Hematopoietic multipotent progenitor cell treated with erythropoietin and hydrocortisone succinate and interleukin-3 and kit ligand, for 6 days (in vitro differentiated cells): Measurements from ENCODE around the gene HLA-F.

ENCODE experiments used
- DNase-seq: peaks from one replicate; pipeline ENCODE4 v3.0.0-alpha.2; 2015

The HLA-F gene

DNA sequence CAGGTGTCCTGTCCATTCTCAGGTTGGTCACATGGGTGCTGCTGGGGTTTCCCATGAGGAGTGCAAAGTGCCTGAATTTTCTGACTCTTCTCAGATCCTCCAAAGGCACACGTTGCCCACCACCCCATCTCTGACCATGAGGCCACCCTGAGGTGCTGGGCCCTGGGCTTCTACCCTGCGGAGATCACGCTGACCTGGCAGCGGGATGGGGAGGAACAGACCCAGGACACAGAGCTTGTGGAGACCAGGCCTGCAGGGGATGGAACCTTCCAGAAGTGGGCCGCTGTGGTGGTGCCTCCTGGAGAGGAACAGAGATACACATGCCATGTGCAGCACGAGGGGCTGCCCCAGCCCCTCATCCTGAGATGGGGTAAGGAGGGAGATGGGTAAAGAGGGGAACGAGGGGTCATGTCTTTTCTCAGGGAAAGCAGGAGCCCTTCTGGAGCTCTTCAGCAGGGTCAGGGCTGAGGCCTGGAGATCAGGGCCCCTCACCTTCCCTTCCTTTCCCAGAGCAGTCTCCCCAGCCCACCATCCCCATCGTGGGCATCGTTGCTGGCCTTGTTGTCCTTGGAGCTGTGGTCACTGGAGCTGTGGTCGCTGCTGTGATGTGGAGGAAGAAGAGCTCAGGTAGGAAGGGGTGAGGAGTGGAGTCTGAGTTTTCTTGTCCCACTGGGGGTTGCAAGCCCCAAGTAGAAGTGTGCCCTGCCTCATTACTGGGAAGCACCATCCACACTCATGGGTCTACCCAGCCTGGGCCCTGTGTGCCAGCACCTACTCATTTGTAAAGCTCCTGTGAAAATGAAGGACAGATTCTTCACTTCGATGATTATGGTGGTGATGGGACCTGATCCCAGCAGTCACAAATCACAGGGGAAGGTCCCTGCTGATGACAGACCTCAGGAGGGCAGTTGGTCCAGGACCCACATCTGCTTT lies 2.0 kb downstream of the HLA-F start:
- no peak for DNase-seq

DNA sequence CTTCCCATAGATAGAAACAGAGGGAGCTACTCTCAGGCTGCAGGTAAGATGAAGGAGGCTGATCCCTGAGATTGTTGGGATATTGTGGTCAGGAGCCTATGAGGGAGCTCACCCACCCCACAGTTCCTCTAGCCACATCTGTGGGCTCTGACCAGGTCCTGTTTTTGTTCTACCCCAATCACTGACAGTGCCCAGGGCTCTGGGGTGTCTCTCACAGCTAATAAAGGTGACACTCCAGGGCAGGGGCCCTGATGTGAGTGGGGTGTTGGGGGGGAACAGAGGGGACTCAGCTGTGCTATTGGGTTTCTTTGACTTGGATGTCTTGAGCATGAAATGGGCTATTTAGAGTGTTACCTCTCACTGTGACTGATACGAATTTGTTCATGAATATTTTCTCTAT lies 2.8 kb downstream of the HLA-F start:
- no peak for DNase-seq

DNA sequence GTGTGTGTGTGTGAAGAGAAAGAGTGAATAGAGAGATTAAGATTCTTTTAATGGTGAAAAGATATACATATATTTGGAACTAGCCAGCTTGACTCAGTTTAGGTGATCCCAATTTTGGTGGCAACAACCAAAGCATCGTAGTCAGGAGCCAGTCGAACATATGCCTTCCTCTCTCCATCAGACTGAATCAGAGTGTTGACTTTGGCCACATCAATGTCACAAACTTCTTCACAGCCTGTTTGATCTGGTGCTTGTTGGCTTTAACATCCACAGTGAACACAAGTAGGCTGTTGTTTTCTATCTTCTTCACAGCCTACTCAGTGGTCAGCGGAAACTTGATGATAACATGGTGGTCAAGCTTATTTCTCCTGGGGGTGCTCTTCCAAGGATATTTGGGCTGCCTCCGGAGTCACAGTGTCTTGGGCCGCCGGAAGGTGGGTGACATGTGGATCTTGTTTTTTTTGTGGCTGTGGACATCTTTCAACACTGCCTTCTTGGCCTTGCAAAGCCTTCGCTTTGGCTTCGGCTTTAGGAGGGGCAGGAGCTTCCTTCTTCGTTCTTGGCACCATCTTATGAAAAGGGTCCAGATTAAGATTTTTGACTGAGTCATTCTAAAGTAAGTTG lies 3.4 kb downstream of the HLA-F start:
- DNase-seq: no peak

DNA sequence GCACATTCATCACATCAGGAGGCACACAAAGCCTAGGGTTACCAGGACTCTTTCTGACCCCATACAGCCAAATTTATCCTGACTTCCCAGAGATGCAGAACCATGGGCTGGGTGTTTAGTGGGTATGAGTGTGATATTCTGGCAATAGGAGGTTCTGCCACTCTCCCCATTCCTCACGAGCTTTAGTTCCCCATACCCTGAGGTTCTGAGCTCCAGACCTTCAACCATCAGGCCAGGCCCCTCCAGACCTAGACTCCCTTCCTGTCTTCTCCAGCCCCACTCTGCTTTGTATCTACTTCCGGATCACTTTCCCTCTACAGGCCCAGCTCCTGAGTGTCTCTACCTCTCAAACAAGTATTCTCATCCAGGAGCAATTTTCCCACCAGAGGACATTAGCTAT lies 4.4 kb downstream of the HLA-F start:
- DNase-seq: no peak

DNA sequence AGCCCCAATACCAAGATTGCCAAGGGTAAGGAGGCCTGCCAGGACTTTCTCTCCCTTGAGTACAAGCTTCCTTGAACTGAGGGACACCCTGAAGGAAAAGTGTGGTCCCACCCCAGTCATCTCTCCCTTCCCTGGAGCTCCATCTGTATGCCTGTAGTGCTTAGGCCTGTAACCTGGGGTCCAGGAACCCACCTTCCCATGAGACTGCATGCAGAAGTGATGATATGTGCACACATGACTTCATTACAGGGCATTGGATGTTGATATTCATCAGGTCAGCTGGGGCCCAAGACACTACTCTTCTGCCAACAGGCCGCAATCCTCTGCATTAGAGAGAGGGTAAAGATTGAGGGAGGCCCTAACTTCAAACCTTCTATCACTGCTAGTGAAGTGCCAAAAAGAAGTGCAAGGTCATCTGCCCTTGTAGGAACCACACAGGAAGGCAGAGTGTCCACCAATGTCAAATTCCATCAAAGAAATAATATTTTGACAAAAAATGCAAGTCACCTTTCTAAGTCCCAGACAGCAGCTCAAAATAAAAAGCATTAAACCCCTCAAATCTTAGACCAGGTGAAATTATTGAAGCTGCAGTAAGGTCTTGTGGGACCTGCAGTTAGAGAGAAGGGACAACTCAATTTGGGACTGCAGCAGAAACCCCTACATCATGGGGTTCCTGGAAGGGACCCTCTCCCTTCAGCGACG lies 5.1 kb downstream of the HLA-F start:
- no peak for DNase-seq

DNA sequence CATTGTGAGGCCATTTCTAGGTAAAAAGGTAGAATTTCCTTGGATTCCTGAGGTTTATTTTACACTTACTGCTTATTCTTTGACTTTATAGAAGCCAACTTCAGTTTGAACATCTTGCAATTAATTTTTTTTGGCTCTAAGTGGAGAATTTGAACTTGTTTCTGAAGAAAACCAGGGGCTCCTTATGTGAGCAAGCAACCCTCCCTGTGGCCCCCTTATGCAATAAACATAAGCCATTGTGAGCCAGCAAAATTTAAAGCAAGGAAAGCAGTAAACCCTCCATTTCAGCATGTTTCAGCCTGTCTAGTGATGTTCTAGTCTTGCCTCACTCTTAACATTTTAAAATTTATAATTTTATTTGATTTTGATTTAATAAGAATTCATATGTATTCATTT lies 5.6 kb downstream of the HLA-F start:
- no peak for DNase-seq

DNA sequence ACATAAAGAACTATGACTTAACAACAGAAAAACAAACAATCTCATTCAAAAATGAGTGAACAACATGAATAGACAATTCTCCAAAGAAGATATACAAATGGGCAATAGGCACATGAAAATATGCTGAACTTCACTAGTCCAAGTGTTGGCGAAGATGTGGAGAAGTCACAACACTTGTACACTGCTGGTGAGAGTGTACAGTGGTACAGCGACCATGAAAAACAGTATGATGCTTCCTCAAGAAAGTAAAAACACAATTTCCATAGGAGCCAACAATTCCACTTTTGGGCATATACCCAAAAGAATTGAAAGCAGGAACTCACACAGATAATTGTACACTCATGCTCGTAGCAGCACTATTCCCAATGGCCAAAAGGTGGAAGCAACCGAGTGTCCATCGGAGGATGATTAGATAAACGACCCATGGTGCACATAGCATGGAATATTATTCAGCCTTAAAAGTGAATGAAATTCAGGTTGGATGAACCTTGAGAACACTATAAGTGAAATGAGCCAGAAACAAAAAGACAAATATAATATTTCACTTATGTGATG lies 6.6 kb downstream of the HLA-F start:
- no peak for DNase-seq

DNA sequence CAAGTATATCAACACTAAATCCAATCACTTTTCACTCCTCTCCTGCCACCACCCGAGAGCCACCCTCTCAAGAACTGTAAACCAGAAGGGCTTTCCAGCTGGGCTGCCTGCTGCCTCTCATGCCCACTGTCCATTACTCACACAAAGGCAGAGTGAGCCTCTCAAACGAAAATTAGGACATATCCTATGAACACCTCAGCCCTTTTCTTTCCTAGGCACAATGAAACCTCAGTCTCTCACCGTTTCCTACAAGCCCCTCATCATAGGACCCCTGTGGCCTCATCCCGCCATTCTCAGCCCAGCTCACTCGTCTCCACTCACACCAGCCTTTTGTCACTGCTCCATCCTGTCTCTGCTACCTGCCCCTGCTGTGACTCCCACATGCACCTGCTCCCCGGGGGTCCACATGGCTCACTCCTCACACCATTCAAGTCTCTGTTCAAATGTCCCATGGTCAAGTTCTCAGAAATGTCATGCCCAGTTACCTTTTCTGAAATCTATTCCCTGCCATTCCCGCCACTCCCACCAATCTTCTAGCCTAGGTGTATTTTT lies 7.4 kb downstream of the HLA-F start:
- DNase-seq: no peak

DNA sequence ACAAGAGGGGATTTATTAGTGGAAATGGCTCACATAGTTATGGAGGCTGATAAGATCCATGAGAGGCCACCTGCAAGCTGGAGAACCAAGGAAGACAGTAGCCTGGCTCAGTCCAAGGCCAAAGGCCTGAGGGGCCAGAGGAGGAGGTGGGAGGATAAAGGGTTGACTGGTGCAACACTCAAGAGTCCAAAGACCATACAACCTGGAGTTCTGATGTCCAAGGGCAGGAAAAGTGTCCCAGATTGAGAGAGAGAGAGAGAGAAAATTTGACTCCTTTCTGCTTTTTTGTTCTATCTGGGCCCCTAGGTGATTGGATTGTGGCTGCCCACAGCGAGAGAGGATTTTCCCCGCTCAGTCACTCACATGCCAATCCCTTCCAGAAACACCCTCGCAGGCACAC lies 8.0 kb downstream of the HLA-F start:
- no peak for DNase-seq

DNA sequence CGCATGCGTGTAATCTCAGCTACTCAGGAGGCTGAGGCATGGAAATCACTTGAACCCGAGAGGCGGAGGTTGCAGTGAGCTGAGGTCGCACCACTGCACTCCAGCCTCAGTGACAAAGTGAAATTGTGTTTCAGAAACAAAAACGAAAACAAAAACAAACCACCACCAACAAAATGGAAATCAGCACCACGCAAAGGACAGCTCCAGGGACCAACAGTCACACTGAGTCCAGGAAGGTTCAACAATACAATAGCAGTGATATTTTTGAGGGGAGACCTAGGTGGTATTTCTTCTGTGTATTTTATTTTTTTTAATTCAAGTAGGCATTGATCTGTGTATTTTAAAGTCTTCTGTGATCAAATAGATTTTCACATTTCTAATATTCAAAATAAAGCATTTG lies 9.8 kb downstream of the HLA-F start:
- DNase-seq: no peak

DNA sequence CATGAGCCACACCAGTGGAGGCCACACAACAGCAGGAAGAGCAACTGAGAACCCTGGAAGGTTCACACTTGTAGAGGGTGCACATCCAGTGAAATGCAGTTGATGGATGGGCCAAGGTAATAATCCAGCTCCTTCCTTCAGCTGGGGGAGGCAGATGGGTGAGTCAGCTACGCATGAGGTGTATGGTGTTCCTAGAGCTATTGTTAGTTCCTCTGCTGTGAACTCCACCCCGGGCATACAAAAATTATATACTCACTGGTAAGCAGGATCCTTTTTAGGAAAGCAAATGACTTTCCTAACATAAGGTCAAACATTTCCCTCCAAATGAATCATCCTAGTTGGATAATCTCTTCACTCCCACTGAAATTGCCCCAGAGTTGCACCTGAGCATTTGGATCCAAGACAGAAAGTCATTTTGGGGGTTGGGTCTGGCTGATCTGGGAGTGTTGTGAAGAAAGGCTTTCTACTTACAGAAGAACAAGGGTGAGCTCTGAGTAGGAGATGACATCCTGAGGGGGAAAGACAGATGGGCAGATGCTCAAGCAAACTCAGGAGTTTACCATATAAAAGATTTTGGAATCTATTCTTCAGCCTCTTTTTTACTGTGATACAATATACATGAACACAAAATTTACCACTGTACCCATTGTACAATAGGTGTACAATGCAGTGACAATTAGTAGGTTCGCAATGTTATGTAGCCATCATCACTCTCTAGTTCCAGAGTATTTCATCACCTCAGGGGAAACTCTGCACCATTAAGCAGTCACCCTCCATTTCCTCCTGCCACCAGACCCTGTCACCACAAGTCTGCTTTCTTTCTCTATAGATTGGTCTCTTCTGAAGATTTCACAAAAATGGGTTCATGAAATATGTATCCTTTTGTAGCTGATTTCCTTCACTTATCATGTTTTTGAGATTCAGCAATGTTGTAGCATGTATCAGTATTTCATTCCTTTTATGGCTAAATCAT lies 11.1 kb downstream of the HLA-F start:
- DNase-seq: no peak

DNA sequence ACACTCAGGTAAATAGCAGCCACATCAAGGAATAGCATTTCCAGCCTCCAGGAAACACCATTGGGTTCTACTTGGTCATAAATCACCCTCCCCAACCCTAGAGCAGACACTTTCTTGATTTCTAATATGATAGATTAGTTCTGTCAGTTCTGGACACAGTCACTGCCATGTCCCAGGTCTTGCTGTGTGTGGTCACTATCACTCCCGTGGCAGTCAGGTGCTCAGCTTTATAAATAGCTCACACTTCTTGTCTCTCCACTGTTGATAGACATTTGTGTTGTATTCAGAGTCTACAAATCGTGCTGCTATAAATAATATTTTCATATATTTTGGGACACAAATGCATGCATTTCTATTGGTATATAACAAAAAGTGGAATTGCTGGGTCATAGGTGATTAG lies 13.3 kb downstream of the HLA-F start:
- no peak for DNase-seq

DNA sequence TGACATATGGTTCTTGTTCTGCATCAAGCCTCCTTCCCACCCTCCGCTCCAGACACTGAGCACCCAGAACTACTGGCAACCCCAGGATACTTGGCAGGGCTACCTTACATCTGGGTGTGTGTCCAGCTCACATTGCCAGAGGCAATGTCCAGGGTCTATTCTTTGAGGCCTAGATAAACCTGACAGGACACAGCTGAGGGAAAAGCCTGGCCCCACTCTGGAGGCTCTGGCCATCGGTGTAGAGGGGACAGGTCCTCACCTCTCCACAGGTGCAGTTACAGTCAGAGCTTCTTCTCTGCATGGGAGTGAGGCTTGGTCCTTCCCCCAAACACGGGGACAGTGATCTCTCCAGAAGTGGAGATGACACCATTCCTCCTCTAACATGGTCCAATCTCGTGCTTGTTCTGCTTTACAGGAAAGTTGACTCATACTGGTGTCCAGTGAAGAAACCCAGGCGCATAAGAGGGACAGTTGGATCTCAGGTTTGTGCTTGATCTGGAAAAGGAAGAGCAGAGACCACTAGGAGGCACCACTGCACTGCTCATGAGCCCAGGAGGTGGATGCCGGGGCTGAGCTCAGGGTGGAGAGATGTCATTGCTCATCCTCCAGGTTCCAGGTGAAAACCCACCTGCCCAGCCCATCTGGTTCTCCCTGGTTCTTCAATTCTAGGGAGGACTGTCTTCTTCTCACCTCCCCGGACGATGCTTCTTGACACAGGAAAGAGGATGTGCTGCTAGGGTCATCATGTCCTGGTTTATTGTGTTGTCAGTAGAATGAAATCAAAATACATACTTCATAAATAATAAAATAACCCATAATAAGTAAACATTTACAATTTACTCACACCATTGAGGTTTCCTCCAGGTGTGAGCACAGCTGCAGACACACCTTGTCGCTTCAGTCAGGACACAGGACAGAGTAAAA lies 14.7 kb downstream of the HLA-F start:
- peak; percentile 84 for DNase-seq

DNA sequence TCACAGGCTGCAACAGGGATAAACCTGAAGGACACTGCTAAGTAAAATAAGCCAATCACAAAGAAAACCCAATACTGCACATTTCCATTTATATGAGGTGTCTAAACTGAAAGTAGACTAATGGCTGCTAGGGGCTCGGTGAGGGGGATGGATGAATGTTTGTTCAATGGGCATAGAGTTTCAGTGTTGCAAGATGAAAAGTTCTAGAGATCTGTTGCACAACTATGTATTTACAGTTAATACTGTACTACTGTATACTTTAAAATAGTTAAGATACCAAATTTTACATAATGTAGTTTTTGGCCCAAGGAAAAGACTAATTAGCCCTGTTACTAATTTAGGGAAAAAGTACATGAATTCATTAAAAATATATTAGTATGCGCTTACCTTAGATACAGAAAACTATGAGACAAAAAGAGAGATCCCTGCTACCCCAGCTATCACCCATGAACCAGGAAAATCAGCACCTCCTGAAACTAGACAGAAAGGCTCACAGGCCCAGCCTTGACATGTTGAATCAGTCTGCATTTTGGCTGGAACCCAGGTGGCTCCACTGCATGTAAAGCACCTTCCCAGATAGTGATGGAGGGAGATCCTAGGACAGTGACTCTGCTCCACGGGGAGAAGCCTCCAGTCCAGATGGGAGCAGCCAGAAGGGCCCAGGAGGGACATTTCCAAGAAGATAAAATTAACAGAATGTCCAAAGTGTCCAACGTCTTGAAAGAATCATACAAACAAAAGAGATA lies 16.1 kb downstream of the HLA-F start:
- no peak for DNase-seq

DNA sequence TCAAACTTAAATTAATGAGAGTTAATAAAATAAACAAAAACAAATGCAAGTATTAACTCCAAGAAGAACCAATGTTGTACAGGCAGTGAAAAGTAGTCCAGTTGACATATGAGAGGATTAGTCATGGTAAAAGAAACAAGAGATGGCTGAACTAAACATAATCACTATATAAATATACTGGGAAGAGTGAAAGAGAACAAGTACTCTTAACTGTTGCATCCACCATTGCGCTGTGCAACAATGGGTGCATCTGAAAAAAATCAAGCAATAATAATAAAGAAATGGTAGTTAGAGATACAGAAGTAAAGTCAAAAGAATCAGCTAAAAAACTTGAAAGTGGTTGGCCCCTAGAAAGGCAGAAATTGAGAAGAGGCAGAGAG lies 16.6 kb downstream of the HLA-F start:
- no peak for DNase-seq

DNA sequence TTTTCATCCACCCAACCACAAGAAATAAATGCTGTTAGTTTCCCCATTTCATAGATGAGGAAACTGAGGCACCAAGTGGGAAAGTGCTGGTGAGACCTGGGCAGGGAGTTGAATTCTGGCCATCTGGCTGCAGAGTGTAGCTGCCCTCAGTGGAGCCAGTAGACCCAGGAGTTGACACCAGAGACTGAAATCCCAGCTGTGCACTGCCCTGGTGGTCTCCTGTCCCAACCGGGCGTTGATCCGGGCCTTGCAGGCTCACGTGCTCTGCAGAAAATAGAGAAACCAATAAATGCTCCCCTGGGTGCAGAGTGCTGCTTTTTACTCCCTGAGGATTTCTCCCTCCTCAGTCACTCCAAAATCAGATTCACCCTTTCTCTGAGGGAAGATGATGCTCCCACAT lies 18.4 kb downstream of the HLA-F start:
- DNase-seq: no peak

DNA sequence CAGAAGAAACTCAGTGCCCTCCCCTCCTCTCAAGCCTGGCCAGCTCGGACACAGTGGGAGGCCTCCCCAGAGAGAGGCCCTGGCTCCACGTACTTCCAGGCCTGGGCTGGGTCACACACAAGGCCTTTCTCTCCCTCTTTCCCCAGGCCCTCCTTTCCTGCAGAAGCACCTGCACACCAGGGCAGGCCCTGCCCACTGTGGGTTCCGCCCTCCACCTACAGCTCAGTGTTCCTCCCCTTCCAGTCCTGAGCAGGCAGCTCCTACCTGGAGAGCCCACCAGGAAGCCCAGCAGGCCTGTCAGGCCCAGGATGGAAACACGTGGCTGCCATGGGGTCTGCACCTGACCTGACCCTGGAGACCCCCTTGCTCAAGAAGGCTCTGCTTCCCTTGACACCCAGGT lies 18.9 kb downstream of the HLA-F start:
- DNase-seq: no peak

DNA sequence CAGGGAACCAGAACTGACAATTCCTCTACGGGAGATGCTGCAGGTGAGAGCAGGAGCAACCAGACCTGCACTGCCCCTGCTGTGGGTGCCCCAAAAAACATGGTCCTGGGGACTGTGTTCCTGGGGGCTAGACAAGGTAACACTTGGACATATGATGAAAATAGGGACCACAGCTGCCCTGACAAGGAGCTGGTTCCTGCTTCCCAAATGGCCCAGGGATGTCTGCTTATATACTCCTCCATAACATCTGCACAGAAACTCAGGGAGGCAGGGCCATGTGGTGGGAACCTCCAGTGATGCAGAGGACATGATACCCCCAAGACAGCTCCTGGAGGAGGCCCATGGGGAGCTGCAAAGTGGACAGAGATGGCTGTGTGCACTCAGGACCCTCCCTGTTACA lies 19.8 kb downstream of the HLA-F start:
- DNase-seq: no peak

DNA sequence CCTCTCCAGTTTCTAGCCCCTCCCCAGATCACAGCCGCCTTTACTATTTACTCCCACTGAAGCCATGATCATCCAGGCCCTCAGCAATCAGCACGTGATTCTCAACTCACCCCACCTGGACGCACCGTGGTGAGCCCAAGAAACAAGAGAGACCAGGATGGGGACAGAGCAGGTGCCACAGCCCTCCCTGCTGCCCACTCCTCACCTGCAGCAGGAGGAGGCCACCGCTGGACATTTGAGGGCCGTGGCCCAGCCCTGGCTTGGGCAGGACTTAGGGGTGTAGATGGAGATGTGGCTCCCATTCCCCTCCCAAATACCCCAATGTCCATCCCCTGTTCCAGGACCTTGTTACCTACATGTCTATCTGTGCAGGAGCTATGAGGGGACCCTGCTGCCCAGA lies 20.3 kb downstream of the HLA-F start:
- no peak for DNase-seq

DNA sequence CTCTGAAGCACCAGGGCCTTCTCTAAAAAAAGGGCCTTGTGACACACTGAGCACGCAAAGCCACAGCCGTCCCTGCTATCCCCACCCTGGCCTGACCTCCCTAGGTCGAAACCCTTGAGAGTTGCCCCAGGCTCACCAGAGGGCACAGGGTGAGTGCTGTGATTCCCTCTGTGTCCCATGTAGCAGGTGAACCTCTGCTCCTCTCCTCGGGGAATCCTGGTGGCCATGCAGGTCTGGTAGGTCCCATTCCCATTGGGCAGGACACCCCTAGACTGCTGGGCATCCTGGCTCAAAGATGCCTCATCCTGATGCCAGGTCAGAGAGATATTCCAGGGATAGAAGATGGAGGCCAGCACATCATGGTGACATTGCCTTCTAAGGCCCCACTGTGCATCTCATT lies 20.9 kb downstream of the HLA-F start:
- DNase-seq: no peak
